Measurements from ENCODE around the gene DPEP3.
A peak's percentile ranks its signal among the peaks of the same experiment; 100 is the strongest.

The DPEP3 gene

DNA sequence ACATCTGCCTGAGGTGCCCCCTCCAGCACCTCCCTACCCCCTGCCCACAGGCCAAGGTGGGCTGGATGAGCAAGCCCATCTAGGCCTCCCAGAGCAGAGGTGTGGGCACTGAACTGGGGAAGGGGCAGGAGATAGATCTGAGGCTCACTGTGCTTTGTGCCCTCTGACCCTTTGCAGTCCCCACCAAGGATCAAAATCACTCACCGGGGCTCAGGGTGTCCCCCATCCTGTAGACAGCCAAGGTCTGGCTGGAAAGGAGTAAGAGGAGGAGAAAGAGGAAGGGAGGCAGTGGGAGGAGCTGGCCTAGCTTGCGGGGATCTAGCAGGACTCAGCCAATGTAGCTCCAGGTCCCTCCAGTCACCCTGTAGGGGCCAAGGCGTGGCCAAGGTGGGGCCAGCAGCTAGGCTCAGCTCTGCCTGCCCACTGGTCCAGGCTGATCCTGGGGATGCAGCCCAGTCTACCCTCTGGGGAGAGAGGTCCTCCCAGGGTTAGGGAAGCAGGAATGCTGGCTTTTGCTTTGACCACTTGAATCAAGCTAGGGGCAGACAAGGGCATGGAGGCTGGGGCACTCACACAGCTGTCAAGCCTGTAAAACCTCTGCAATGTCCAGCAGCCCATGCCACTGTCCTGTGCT lies 13.6 kb downstream of the DPEP3 start:
- no peak for DNase-seq

DNA sequence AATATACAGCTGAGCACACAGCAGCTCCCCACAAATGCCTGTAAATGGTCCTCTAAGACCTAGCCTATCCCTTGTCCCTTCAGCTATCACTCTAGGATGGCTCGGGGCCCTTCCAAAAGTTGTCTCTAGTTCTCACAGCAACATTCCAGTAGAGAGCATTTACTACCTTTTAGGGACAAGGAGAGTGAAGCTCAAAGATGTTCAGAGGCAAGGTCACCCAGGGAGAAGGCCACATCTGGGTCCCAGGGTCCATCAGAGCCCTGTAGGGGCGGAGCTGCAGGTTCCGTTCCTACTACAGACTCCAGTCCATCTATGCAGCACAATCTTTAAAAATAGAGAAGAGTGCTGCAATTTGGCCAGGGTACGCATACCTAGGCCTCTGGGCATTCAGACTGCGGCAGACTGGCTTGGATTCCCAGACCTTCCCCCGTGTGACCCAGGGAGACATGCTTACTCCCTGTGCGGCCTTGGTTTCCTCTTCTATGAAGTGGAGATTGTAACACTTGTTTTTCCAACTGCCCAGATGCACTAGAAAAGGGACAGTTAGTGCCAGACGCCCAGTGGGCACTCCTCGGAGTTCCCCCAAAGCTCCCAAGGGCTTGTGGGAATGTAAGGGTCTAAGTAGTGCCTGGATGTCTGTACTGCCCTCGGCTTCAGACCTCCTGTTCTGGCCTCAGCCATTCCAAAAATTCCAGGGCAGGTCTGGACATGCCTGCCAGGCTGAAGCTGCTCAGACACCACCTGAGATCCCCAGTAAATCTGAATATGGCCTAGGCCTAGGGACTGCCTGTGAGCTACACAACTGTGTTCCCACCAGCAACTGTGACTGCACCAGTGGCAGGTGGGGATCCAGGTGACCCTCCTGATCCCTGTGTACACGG lies 14.4 kb downstream of the DPEP3 start:
- no peak for DNase-seq

DNA sequence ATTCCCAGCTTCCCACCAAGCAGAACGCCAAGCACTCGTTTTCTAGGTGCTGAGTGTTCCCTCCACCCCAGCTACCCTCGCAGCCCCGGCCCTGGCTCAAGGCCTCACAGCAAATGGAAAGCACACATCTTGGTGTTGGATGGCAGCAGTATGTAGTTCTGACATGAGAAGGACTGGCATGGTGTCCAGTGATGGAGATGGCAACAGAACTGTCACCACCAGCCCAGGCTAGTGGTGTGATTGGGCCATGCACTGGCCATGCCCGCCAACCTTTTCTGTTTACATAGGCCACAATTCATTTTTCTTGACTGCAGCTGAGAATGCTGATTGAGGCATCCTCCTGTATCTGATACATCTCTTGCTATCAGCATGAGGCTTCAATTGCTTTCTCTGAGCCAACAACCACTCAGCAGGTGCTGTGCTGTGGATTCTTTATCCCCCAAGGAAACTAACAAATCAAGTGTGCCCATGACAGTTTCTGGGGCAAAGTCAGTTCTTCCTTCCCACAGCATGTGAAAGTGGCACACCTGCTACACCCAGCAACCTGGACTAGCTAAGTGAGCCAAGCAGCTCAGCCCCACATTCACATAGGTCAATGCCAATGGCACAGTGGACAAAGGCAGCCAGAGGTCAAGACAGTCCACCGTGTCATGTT lies 15.7 kb downstream of the DPEP3 start:
- DNase-seq = no peak

DNA sequence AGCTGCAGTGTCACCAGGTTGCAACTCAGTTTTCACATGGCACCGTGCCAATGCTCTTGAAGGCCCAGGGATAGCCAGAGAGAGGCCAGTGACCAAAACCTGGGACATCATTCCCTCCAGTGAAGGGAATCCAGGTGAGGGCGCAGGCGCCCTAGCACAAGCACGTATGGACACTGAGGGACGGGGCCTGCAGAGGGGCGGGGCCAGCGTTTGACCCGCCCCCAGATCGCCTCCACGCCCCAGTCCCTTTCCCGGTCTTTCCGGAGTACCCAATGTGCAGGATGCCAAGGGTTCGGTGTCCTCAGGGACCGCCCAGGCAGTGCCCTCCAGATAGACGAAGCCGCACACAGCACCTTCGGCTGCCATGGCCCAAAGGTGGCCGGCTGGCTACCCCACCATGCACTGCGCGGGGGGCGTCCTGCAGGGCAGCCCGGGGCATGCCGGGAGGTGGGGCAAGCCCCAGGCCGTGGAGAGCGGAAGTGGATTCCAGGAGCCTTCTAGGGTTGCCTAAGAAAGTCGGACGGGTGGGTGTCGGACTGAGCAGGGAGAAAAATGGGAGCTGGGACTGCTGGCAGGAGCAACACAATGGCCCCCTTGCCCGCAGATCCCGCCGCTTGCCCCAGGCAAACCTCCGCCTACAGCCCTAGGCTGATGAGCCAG lies 16.5 kb downstream of the DPEP3 start:
- DNase-seq = no peak

DNA sequence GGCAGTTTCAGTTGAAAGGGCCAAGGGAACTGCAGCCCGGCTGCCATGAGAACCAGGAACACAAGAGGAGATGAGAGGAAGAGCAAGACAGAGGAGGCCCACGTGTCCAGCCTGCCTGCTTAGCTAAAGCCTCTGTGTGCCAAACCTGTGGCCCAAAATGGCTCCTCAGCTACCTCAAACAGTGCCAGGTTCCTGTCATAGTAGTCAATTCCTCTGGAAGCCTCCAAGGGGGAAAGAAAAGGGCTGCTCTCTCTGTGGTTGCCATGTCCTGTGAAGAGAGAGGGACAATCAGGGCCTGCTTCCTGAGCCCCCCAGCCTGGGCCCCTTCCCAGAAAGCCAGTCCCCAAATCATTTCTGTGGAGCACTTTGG lies 17.0 kb downstream of the DPEP3 start:
- DNase-seq = no peak

DNA sequence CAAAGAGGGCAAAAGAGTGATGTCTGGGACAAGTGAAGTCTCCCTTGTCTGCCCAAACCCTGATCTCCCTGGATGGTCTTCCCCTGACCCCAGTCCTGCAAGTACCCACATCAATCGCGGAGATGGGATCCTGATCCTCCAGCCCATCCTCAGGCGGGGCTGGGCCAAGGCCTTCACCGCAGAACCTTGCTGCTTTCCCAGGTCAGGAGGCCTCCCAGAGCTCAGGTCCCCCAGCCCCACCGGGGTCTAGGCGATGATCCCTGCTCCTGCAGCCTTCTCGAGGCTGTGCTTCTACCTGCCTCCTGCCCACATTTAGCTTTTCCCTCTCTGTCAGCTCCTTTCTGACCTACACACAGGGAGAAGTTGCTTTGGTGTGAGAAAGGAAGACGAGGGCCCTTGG lies 18.2 kb downstream of the DPEP3 start:
- no peak for DNase-seq

DNA sequence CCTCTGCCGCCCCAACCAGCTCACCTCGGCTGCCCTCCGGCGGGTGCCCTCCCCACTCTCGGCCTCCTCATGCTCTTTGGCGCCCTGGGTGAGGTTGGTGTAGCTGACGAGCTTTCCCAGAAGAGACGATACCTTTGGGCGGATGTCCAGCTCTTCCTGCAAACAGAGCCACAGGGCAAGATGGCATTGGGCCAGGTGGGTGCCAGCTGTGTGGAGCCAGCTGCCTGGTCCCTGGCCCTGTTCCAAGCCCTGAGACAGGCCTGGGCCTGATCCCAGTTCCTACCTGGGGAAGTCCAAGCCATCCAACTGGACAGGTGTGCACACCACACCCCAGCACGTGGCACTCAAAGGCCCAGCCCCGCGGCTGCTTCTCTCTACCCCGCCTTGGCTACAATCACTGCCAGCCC lies 18.7 kb downstream of the DPEP3 start:
- DNase-seq = peak; percentile 97

DNA sequence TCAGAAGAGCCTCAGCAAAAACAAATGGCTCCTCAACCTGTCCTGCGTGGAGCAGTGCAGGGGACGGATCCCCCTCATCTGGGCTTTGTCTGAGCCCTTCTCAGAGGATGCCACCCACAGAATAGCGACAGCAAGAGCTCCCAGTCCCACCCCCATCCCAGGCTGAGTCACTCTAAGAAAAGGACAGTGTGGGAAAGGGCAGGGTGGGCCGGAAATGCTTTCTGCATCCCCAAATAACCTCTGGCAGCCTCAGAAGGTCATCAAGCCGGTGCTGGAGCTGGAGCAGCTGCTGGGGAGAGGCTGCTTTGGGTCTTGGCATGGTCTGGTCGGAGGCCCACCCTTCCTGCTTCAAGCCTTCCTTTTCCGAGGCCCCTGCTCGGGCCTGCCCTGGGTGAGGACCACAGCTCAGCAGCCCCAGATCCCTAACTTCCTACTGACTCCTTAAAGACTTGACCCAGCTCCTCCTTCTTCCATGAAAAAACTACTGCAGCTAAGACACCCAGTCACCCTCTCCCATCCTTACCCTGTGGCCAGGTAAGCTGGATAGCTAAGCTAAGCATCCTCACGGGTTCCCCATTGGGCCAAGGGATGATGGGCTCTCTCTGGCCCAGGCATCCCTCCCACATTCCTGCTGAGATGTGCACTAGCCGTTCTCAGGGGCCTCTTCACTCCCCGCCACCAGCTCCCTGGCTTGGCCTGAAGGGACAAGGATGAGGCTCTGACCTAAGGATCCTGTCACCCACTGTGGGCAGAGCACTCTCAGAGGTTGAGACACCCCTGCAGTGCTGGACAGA lies 20.6 kb downstream of the DPEP3 start:
- no peak for DNase-seq

DNA sequence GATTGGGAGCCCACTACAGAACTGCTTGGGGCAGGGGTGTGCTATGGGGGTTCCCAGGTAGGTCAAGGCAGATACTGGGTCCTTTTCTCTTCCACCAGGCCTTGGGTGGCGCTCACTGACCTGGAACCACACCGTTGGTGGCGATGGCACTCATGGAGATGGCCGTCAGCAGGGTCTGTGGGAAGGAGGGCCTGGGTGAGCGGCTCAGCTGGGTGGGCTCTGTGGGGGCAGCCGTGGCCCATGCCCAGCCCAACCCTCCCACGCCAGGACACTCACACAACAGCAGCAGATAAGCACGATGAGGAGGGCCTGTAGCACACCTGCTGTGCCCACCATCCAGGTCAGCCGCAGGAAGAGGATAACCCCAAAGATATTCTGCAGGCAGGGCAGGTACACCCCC lies 22.7 kb downstream of the DPEP3 start:
- DNase-seq = no peak

DNA sequence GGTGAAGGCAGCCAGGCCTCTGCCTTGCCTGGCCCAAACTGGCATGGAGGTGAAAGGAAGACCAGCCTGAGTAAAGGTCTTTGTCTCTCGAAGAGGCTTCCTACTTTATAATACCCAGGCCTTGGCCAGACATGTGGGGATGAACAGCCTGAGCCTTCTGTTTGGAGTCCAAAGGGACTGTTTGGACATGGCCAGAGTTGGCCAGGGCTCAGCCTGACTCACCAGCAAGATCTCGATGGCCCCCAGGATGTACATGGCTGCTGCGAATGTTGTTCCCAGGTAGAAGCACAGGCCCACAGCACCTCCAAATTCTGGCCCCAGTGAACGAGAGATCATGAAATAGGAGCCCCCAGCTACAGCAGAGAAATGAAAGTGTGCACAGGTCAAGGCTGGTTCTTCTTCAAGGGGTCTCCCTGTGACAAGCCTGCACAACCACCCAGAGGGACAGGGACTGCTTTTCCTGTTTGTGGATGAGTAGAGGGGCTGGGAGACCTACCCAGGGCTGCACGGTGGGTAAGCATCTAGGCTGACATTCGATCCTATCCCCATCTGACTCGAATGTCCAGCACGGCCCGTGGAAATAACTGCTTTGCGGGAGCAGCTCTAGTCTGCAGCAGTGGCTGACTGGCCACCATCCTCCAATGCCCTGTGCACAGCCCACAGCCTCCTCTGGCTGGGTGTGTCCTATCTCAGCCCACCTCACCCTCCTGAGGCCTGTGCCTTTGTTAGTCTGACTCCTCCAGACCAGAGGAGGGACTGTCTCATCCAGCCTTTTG lies 25.7 kb downstream of the DPEP3 start:
- DNase-seq = no peak

DNA sequence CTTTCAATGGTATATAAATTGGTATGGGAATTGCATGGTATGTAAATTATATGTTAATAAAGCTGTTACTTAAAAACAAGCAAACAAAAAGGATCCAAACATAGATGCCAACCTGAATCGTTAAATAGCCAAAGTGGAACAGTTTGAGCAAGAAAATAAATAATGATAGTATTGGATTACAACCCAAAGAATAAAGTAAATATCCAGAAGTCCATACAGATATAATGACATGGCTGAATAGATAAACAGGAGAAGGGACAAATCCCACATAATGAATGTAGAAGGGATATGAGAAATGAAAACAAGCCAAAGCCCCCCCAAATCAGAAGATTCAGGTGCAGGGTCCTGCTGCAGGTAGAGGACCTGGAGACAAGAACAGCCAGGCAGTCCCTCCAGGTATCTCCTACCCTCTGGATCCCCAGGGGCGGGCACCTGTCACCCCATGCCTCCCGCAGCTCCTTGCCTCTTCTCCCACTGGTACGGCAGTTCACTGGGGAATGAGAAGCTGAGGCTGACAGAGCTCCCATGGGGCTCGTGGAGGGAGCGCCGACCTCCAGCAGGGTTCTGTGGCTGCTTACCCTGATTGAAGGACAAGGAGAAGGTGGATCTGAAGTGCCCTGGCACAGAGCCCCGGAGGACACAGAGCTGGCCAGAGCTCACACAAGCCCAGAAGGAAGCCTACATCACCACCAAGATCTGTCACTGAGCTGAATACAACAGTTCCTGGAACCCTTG lies 26.5 kb downstream of the DPEP3 start:
- no peak for DNase-seq

DNA sequence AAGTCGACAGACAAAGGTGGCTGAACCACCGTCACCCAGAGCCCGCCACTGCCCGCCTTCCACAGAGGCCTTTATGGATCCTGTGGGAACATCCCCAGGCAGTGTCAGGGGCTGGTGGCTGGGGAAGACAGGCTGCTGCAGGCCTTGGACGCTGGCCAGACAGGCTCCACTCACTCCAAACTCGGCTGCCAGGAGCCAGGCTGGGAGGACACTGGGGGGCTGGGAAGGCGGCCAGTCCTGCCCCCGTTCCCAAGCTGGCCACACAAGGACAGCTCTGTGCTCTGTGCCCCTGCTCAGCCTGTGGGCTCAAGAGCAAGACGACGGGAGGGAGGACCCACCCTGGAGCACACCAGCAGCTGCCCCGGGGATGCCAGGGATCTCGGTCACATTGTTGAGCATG lies 28.8 kb downstream of the DPEP3 start:
- no peak for DNase-seq

DNA sequence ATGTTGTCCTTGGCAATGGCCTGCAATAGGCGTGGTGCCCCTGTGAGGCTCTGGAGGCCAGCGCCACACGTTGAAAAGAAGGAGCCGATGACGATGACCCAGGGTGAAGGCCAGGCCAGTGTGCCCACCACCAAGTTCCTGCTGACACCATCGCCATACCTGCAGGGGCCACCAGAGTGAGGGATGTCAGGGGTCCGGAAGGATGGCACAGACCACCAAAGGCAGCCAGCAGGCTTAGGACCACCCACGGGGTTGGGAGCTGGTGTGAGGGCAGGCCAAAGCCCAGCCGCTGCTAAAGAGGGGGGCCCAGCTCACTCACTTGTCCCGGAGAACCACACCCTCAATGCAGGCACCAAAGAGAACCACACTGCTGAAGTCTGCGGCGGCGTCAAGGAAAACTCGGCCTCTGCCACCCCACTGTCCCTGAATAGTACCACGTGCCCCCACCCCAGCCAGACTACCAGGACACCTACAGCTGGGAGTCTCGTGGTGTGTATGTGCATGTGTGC lies 29.9 kb downstream of the DPEP3 start:
- no peak for DNase-seq

DNA sequence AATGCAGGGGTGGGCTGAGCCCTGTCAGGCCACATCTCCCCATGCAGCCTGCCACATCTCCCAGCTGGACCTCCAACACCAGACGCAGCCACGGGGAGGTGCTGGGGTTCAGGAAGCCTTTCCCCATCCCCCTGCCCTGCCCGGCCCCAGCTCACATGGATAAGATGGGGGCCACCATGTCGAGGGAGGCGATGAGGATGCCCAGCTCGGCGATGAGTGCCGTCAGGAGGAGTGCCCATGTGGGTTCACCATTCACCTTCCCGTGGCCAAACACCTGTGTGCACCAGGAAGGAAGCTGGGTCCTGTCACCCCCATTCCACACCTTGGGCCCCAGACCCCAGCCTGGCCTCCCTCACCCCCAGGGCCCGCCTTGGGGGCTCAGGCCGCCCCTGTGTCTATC lies 30.7 kb downstream of the DPEP3 start:
- no peak for DNase-seq

DNA sequence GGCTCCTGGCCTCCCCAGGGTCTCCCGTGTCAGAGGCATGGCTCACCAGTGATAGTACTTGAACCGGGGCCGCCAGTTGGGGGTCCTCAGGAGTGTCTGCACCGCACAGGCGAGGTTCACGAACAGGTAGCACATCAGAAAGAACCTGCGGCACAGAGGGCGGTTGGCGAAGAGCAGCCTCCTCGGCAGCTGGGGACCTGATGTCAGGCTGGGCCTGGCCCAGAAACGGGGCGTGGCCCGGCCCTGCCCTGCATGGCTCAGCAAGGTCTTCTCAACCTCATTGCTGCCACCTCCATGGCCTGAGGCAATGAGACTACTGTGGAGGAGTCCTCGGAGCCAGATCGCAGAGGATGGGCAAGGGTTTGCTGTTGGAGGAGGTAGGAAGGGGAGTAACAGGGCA lies 32.3 kb downstream of the DPEP3 start:
- no peak for DNase-seq

DNA sequence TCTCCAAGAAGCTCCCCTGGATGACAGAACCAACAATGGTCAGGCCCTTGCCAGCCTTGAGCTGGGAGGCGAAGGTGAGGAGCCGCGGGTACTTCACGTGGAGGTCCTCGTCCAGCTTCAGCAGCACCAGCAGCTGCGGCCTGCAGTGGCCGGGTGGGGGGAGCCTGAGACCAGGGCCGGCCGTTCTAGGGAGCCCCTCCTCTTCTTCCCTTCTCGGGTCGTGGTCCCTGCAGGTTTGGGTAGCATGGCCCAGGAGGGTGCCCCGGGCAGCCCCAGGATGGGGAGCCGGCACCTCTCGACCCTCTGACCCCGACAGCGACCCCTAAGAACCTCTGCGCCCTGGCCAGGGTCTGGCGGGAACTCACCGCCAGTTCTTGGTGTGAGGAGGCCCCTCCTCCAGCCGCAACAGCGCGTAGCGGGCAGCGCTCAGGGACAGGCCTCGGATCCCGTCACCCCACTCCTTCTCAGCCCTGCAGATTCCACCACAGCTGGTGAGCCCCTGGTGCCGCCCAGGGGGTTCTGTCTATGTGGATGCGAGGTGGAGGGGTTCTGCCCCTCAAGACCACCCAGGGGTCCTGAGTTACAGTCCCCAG lies 33.2 kb downstream of the DPEP3 start:
- DNase-seq = no peak

DNA sequence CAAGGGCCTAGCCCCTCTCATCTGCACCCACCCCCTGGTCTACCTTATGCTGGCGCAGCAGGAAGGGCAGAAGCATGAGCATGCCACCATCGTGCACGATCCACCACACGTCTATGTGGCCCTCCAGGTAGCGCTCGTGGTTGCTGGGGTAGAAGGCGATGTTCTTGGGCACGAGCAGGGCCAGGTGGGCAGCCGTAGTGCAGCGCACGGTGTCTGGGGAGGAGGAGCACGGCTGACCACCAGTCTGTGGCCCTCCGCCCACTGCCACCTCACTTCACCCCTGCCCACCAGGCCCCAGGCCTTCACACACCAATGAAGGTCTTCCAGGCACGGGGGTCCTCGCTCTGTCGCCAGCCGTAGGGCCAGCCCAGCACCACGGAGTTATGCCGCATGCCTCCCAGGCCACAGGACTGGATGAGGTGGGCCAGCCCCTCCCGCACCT lies 34.1 kb downstream of the DPEP3 start:
- no peak for DNase-seq

DNA sequence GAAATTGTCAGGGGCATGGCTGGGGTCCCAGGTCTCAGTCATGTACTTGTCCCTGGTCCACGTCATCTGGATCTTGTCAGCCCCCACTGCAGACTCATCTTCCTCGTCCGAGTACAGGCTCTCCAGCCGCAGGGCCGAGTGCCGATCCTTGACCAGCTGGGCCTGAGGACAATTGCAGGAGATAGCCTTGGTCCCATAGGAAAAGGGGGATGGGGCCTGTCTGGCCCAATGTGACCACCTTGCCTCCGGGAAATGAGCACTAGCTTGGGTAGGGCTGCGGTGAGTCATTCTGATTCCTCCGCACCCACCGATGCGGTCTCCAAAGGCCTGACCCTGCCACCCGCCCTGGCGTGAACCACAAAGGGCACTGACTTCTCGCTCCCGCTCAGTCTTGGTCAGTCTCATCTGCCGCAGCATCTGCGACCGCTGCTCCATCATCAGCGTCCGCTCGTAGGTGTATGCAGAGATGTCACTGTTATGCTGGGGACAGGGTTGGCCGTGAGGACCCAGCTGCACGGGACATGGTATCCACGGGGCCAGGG lies 34.8 kb downstream of the DPEP3 start:
- DNase-seq = no peak

DNA sequence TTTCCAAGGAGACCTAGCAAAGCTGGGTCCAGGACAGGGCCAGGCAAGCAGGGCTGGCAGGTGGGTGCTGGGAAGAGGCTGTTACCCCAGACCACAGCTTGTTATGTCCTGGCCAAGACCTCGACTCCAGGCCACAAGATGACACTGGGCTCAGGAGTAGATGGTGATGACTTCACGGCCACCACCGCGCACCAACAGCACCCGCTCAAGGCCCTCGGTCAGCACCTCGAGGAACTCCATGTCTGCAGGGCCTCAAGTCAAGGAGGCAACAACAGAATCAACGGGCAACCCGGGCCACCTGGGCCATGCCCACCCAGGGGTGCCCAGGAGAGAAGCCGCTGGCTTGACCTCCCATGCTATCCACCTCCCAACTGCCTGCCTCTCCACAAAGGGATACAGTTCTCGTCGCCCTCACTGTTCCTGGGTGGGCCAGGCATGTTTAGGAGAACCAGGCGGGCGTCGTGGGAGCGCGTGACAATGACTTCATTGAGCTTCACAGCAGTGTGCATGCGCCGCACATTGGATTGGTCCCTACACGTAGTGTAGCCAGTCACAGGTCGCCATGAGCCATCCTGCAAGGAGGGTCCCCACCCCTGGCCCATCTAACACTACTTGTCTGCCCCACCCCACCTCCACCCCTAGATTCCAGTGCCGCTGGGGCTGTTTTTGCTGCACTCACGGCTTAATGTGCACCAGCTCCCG lies 35.5 kb downstream of the DPEP3 start:
- DNase-seq = no peak

Data from NCI-H1105 treated with DMSO at 0.1 percent for 48 hours (cell line).